Peyer's patch (tissue), 4 donors: ENCODE results near the gene PRPF18. TPM values are rescaled to one million over a fixed set of nuclear protein-coding genes. Genes with fewer than 3 reads are reported as not detected.

ENCODE experiments used
- DNase-seq, 3 donors: peaks; one replicate each; pipeline ENCODE4 v3.0.0-alpha.2; 2017 to 2019
- H3K27ac ChIP-seq, 4 donors: fragments of 200-600 bp; sonication (generic); one replicate each; pipeline ENCODE4 v1.5.1; 2016 to 2019
- H3K27me3 ChIP-seq, 2 donors: fragments of 200-600 bp; sonication (generic); one replicate each; pipeline ENCODE4 v1.5.1; 2019
- H3K36me3 ChIP-seq, 3 donors: fragments of 200-600 bp; sonication (generic); one replicate each; pipeline ENCODE4 v1.5.1; 2016 to 2019
- H3K4me1 ChIP-seq, 4 donors: fragments of 200-600 bp; sonication (generic); one replicate each; pipeline ENCODE4 v1.5.1; 2016 to 2019
- H3K4me3 ChIP-seq, 4 donors: fragments of 200-600 bp; sonication (generic); 1 replicate in 3 of 4; 2 replicates in 1 of 4; pipeline ENCODE4 v1.5.1; 2016 to 2019; ENCODE audit warnings: mild to moderate bottlenecking in 1 of 4
- H3K9me3 ChIP-seq, 4 donors: fragments of 200-600 bp; sonication (generic); one replicate each; pipeline ENCODE4 v1.5.1; 2016 to 2019; ENCODE audit warnings: mild to moderate bottlenecking in 1 of 4
- CTCF ChIP-seq, 6 experiments: fragments of 450-650 bp in 4 of 6; fragments of 200-600 bp in 2 of 6; sonication (generic) in 1 of 6; IDR thresholded peaks; one replicate each; pipeline ENCODE4 v1.5.1; 2017 to 2019; ENCODE audit warnings: antibody characterized with exemption in 6 of 6, mild to moderate bottlenecking in 3 of 6, moderate library complexity in 1 of 6
- POLR2A ChIP-seq, 2 donors: fragments of 450-650 bp; IDR thresholded peaks; one replicate each; pipeline ENCODE4 v1.5.1; 2017; ENCODE audit warnings: antibody characterized with exemption in 2 of 2, mild to moderate bottlenecking in 2 of 2, moderate library complexity in 2 of 2
- total RNA-seq, 4 donors: library from RNA; depleted of rRNA; stranded (reverse); fragments of >200 nt; gene quantifications; one replicate each; pipeline ENCODE4 v1.1.0, GENCODE V29; 2016

The PRPF18 gene
- total RNA-seq, 4 donors from 2014 or later: 39.9 to 175 (median 49.6) TPM

GRCh38 chr10:13590886-13591285 is 4.1 kb downstream of the PRPF18 start:
- H3K9me3 ChIP-seq: no peaks in the 10 kb centered on the region
- peaks cover 0 to 14% (median 0%) of the 10 kb centered on the region in 4 donors for H3K4me1 ChIP-seq
- H3K27me3 ChIP-seq: no peaks in the 10 kb centered on the region
- no peak overlapping the region for H3K27ac ChIP-seq
- DNase-seq: no peak
- TF ChIP-seq CTCF (IDR thresholded peaks at IDR 0.05) (no peak), POLR2A (IDR thresholded peaks at IDR 0.05) (no peak)
- H3K4me3 ChIP-seq: no peak overlapping the region
- H3K36me3 ChIP-seq: peaks cover 0 to 17% (median 0%) of the 10 kb centered on the region in 3 donors

GRCh38 chr10:13592306-13592705 is 5.5 kb downstream of the PRPF18 start:
- no peak overlapping the region for H3K27ac ChIP-seq
- H3K27me3 ChIP-seq: no peaks in the 10 kb centered on the region
- no peaks in the 10 kb centered on the region for H3K9me3 ChIP-seq
- no peak overlapping the region for H3K4me3 ChIP-seq
- H3K36me3 ChIP-seq: peaks cover 0 to 17% (median 0%) of the 10 kb centered on the region in 3 donors
- no peak for DNase-seq
- TF ChIP-seq POLR2A (IDR thresholded peaks at IDR 0.05) (no peak), CTCF (IDR thresholded peaks at IDR 0.05) (no peak)
- H3K4me1 ChIP-seq: peaks cover 0 to 13% (median 0%) of the 10 kb centered on the region in 4 donors

- TF ChIP-seq POLR2A (IDR thresholded peaks at IDR 0.05) (no peak), CTCF (IDR thresholded peaks at IDR 0.05) (no peak)
These were observed 6.8 kb downstream of the PRPF18 start for GRCh38 chr10:13593535-13593934.

GRCh38 chr10:13594641-13595040 is 7.9 kb downstream of the PRPF18 start:
- Histone ChIP-seq H3K27me3 (no peaks in the 10 kb centered on the region), H3K27ac (no peak overlapping the region), H3K9me3 (no peaks in the 10 kb centered on the region), H3K4me1 (no peaks in the 10 kb centered on the region), H3K4me3 (no peak overlapping the region), H3K36me3 (peaks cover 0 to 30% (median 0%) of the 10 kb centered on the region in 3 donors)
- TF ChIP-seq CTCF (IDR thresholded peaks at IDR 0.05) (no peak), POLR2A (IDR thresholded peaks at IDR 0.05) (no peak)
- DNase-seq: no peak

More at GRCh38 chr10:13593535-13593934, 6.8 kb downstream of the PRPF18 start:
- Histone ChIP-seq H3K27ac (no peak overlapping the region), H3K9me3 (no peaks in the 10 kb centered on the region), H3K36me3 (peaks cover 0 to 26% (median 0%) of the 10 kb centered on the region in 3 donors), H3K27me3 (no peaks in the 10 kb centered on the region), H3K4me3 (no peak overlapping the region), H3K4me1 (peaks cover 0 to 1% (median 0%) of the 10 kb centered on the region in 4 donors)
- DNase-seq: no peak

- no peaks in the 10 kb centered on the region for H3K4me1 ChIP-seq
- no peak overlapping the region for H3K4me3 ChIP-seq
- H3K27me3 ChIP-seq: no peaks in the 10 kb centered on the region
- no peak overlapping the region for H3K27ac ChIP-seq
- H3K36me3 ChIP-seq: peaks cover 0 to 44% (median 0%) of the 10 kb centered on the region in 3 donors
- DNase-seq: no peak
- no peak for TF ChIP-seq CTCF (IDR thresholded peaks at IDR 0.05)
- no peak for TF ChIP-seq POLR2A (IDR thresholded peaks at IDR 0.05)
- H3K9me3 ChIP-seq: no peaks in the 10 kb centered on the region
These were observed 11.1 kb downstream of the PRPF18 start for GRCh38 chr10:13597909-13598308.
